B cell (primary cell): ENCODE results near the gene UBL5. TPM values are rescaled to one million over a fixed set of nuclear protein-coding genes. Genes with fewer than 3 reads are reported as not detected.
"Not testable (repeated sequence)": the region's sequence is repeated elsewhere in the genome, so short reads cannot be mapped to it uniquely, and the experiment has no call there.

Source experiments
- ATAC-seq: fragments of 200-7000 bp; cut with Tn5 transposase; one replicate; pipeline ENCODE4 v1.10.0; 2021; ENCODE audit warnings: low read depth, mild to moderate bottlenecking, moderate number of reproducible peaks, moderate library complexity
- CTCF ChIA-PET: fragments of 350-600 bp; sonication (Branson Sonifier 250); formaldehyde crosslinking; loops from one replicate; lab custom pipeline; 2021; ENCODE audit warnings: antibody characterized with exemption, inconsistent platforms; lab: Charles Lee
- POLR2A ChIA-PET: fragments of 350-600 bp; sonication (Branson Sonifier 250); formaldehyde crosslinking; loops from one replicate; lab custom pipeline; 2021; ENCODE audit warnings: antibody characterized with exemption; lab: Charles Lee
- DNase-seq: peaks from one replicate; pipeline ENCODE4 v3.0.0; 2013
- H2AFZ ChIP-seq: 2 replicates; pipeline ENCODE4 v1.6.1; 2012; ENCODE audit warnings: mild to moderate bottlenecking, low read depth, low read length; ENCODE audit not compliant: insufficient read depth, poor library complexity, severe bottlenecking
- H3K27ac ChIP-seq, 2 donors: 1 replicate in 1 of 2; 2 replicates in 1 of 2; pipeline ENCODE4 v1.5.1; 2012 to 2013; ENCODE audit warnings: low read length in 2 of 2, mild to moderate bottlenecking in 2 of 2, moderate library complexity in 1 of 2
- H3K27me3 ChIP-seq, 4 experiments: fragments of 200-600 bp in 1 of 4; sonication (generic) in 1 of 4; replicated peaks in 1 of 4; 1 replicate in 2 of 4; 2 replicates in 2 of 4; pipeline versions ENCODE4 v1.6.1 to v1.7.0; 2013 to 2016; ENCODE audit warnings: low read length in 3 of 4, mild to moderate bottlenecking in 2 of 4, mixed read lengths in 1 of 4, moderate library complexity in 1 of 4; ENCODE audit not compliant: insufficient read depth in 4 of 4, control insufficient read depth in 3 of 4; ENCODE audit errors: control extremely low read depth in 1 of 4
- H3K36me3 ChIP-seq, 2 experiments: replicated peaks in 1 of 2; 1 replicate in 1 of 2; 2 replicates in 1 of 2; pipeline versions ENCODE4 v1.6.1 to v1.7.1; 2013; ENCODE audit warnings: low read length in 1 of 2; ENCODE audit not compliant: insufficient read depth in 2 of 2, control insufficient read depth in 1 of 2; ENCODE audit errors: control extremely low read depth in 1 of 2, extremely low read depth in 1 of 2
- H3K4me1 ChIP-seq, 2 donors: fragments of 200-600 bp in 1 of 2; sonication (generic) in 1 of 2; 1 replicate in 1 of 2; 2 replicates in 1 of 2; pipeline versions ENCODE4 v1.5.1 to v1.6.1; 2013 to 2017; ENCODE audit warnings: low read length in 2 of 2; ENCODE audit not compliant: control insufficient read depth in 2 of 2, insufficient read depth in 2 of 2
- H3K4me2 ChIP-seq: replicated peaks from 2 replicates; pipeline ENCODE3; 2012; ENCODE audit warnings: mild to moderate bottlenecking, low read depth, low read length; ENCODE audit not compliant: poor library complexity, severe bottlenecking
- H3K4me3 ChIP-seq, 5 experiments: fragments of 200-600 bp in 1 of 5; sonication (generic) in 1 of 5; 1 replicate in 3 of 5; 2 replicates in 2 of 5; pipeline versions ENCODE4 v1.5.1 to v1.7.0; 2011 to 2016; ENCODE audit warnings: low read length in 4 of 5, mild to moderate bottlenecking in 4 of 5, low read depth in 2 of 5, control low read depth in 1 of 5, moderate library complexity in 1 of 5; ENCODE audit not compliant: insufficient read depth in 1 of 5; ENCODE audit errors: control extremely low read depth in 1 of 5, extremely low read depth in 1 of 5
- H3K79me2 ChIP-seq: fragments of 200-600 bp; sonication (generic); one replicate; pipeline ENCODE4 v1.6.0; 2016; ENCODE audit warnings: low read length; ENCODE audit not compliant: control insufficient read depth, insufficient read depth
- H3K9ac ChIP-seq: fragments of 200-600 bp; sonication (generic); 2 replicates; pipeline ENCODE4 v1.6.1; 2017; ENCODE audit warnings: mild to moderate bottlenecking, low read length, moderate library complexity
- H3K9me3 ChIP-seq, 3 donors: one replicate each; pipeline versions ENCODE4 v1.6.1 to v1.7.1; 2013; ENCODE audit warnings: low read length in 2 of 3; ENCODE audit not compliant: control insufficient read depth in 2 of 3, insufficient read depth in 1 of 3; ENCODE audit errors: control extremely low read depth in 1 of 3
- H4K20me1 ChIP-seq: 2 replicates; pipeline ENCODE4 v1.6.0; 2012; ENCODE audit warnings: mild to moderate bottlenecking, low read length; ENCODE audit not compliant: insufficient read depth, control insufficient read depth, poor library complexity, severe bottlenecking
- H3K27ac Mint-ChIP-seq: one replicate; pipeline ENCODE4 v1.8.0; 2021; ENCODE audit warnings: mixed read lengths
- H3K27me3 Mint-ChIP-seq: one replicate; pipeline ENCODE4 v1.8.0; 2021; ENCODE audit warnings: mixed read lengths
- H3K4me1 Mint-ChIP-seq: one replicate; pipeline ENCODE4 v1.8.0; 2021; ENCODE audit warnings: mixed read lengths
- H3K4me3 Mint-ChIP-seq: one replicate; pipeline ENCODE4 v1.8.0; 2021; ENCODE audit warnings: mixed read lengths
- H3K9me3 Mint-ChIP-seq: one replicate; pipeline ENCODE4 v1.8.0; 2022; ENCODE audit warnings: mixed read lengths; ENCODE audit not compliant: insufficient read depth
- CTCF ChIP-seq: fragments of 200-600 bp; IDR thresholded peaks from one replicate; pipeline ENCODE4 v1.8.0; 2022; ENCODE audit warnings: antibody characterized with exemption, mild to moderate bottlenecking
- EZH2 ChIP-seq: IDR thresholded peaks from 2 replicates; pipeline ENCODE4 v1.6.1; 2012; ENCODE audit warnings: borderline replicate concordance, low read depth, mild to moderate bottlenecking, moderate library complexity, low read length; ENCODE audit not compliant: insufficient read depth, poor library complexity, severe bottlenecking
- WGBS: methylation state at CpG from one replicate; pipeline ENCODE4 v1.1.5; 2013; ENCODE audit warnings: missing lambda C conversion rate; ENCODE audit not compliant: insufficient coverage; 5-methylcytosine and 5-hydroxymethylcytosine counted together
- intact Hi-C: fragments of 100-400 bp; cut with micrococcal nuclease; formaldehyde crosslinking; loops from one replicate; pipeline ENCODE4 v1.10.0; 2022
- polyA plus RNA-seq: library from polyadenylated mRNA; depleted of rRNA; stranded (reverse); fragments of >200 nt; gene quantifications from 2 replicates; pipeline ENCODE4 v1.2.3, GENCODE V29; 2012
- total RNA-seq, 2 donors: library from RNA; stranded (reverse); fragments of 120-200 nt in 1 of 2; gene quantifications; 1 replicate in 1 of 2; 2 replicates in 1 of 2; pipeline versions ENCODE4 v1.2.3 to v1.2.4, GENCODE V29; 2013 to 2022

Gene UBL5
- total and polyA plus RNA-seq, 2 donors (not counting 1 experiment from before 2014, with no cell fraction given), result 183 to 315 TPM

- H2AFZ ChIP-seq, result no peak overlapping the region
- Mint-ChIP-seq H3K9me3 (no peaks in the 10 kb centered on the region), H3K27ac (no peak overlapping the region), H3K27me3 (no peaks in the 10 kb centered on the region), H3K4me3 (no peak overlapping the region), H3K4me1 (peaks cover under 1% of the 10 kb centered on the region)
- TF ChIP-seq CTCF, result no peak
- no peak for TF ChIP-seq EZH2
- 100% methylated on average over 6 of the region's 9 CpGs for WGBS
- no peaks in the 10 kb centered on the region for H3K4me1 ChIP-seq
- H3K9me3 ChIP-seq, result peaks cover 0 to 18% (median 0%) of the 10 kb centered on the region in 3 donors
- ChIA-PET POLR2A (no interaction called here), CTCF (no interaction called here)
- H3K27me3 ChIP-seq, result no peaks in the 10 kb centered on the region
- H3K4me3 ChIP-seq, result no peak overlapping the region
- ATAC-seq, result no peak
- no peak overlapping the region for H3K9ac ChIP-seq
- DNase-seq, result no peak
- peaks cover 1 to 77% of the 10 kb centered on the region in 2 experiments for H3K36me3 ChIP-seq
- no peak overlapping the region for H3K27ac ChIP-seq
- intact Hi-C loops, result no loop called here
- H3K4me2 ChIP-seq, result no peak overlapping the region
- H3K79me2 ChIP-seq, result peaks cover 59% of the 10 kb centered on the region
- H4K20me1 ChIP-seq, result peaks cover 84% of the 10 kb centered on the region
Observed at GRCh38 chr19:9842834-9843625, 15.3 kb downstream of the UBL5 start.

GRCh38 chr19:9843626-9844273 lies 16.0 kb downstream of the UBL5 start:
- H3K27ac ChIP-seq, H3K27ac Mint-ChIP-seq, H3K4me3 ChIP-seq, H3K9ac ChIP-seq, H3K9me3 Mint-ChIP-seq, ATAC-seq, DNase-seq, CTCF ChIA-PET, POLR2A ChIA-PET, H3K27me3 Mint-ChIP-seq, intact Hi-C loops, H3K4me3 Mint-ChIP-seq, H2AFZ ChIP-seq, H3K4me1 ChIP-seq, H3K27me3 ChIP-seq, H3K4me2 ChIP-seq, H3K4me1 Mint-ChIP-seq: not testable (repeated sequence)
- Histone ChIP-seq H3K79me2 (peaks cover 52% of the 10 kb centered on the region), H3K9me3 (peaks cover 0 to 18% (median 0%) of the 10 kb centered on the region in 3 donors), H4K20me1 (peaks cover 88% of the 10 kb centered on the region), H3K36me3 (peaks cover 1 to 75% of the 10 kb centered on the region in 2 experiments)
- 93% methylated on average over 9 of the region's 12 CpGs for WGBS
